Measurements from ENCODE around the gene SUGP2.

SUGP2 gene

DNA sequence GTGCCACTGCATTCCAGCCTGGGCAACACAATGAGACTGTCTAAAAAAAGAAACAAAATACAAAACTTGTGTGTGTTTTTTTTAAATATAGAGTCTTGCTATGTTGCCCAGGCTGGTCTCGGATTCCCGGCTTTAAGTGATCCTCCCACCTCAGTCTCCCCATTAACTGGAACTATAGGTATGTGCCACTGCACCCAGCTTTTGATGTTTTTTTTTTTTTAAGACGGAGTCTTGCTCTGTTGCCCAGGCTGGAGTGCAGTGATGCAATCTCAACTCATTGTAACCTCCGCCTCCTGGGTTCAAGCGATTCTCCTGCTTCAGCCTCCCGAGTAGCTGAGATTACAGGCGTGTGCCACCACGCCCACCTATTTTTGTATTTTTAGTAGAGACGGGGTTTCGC lies 37.0 kb downstream of the SUGP2 start:
- TF ChIP-seq CTCF (IDR thresholded peaks at IDR 0.05; ENCODE audit: borderline replicate concordance, control extremely low read depth, extremely low read depth, insufficient read depth, missing control alignments) = no peak
- no peak for DNase-seq (ENCODE audit: low spot score)
- in situ Hi-C loops (cut with MboI; ENCODE audit: low sequenced_read_pairs, unreplicated experiment) = no loop called here

GRCh38 chr19:18995804-18996241 lies 37.5 kb downstream of the SUGP2 start:
- DNase-seq (ENCODE audit: low spot score) = peak; percentile 66
- no peak for TF ChIP-seq CTCF (IDR thresholded peaks at IDR 0.05; ENCODE audit: borderline replicate concordance, control extremely low read depth, extremely low read depth, insufficient read depth, missing control alignments)
- in situ Hi-C loops (cut with MboI; ENCODE audit: low sequenced_read_pairs, unreplicated experiment) = no loop called here

DNA sequence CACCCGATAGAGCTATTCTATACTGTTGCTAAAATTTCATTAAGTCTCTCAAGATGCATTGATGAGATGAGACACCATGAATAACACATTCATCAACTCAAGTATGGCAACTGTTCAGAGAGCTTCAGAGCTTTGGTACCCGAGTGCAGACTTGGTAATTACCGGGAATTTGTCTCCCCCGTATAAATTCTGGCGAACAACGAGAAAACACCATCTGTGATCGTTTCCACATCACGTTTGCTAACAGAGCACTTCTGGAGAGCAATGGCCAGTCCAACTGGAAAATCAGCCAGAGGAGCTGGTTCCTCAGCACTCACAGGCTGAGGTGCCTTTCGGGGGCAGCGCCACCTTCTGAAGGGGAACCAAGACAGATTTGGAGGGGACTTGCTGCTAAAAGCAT lies 40.2 kb downstream of the SUGP2 start:
- no peak for TF ChIP-seq CTCF (IDR thresholded peaks at IDR 0.05; ENCODE audit: borderline replicate concordance, control extremely low read depth, extremely low read depth, insufficient read depth, missing control alignments)
- in situ Hi-C loops (cut with MboI; ENCODE audit: low sequenced_read_pairs, unreplicated experiment) = no loop called here
- DNase-seq (ENCODE audit: low spot score) = no peak

- DNase-seq (ENCODE audit: low spot score) = no peak
- TF ChIP-seq CTCF (IDR thresholded peaks at IDR 0.05; ENCODE audit: borderline replicate concordance, control extremely low read depth, extremely low read depth, insufficient read depth, missing control alignments) = no peak
- in situ Hi-C loops (cut with MboI; ENCODE audit: low sequenced_read_pairs, unreplicated experiment) = no loop called here
Measured at GRCh38 chr19:18992696-18993095, 40.6 kb downstream of the SUGP2 start.

- DNase-seq (ENCODE audit: low spot score) = no peak
- TF ChIP-seq CTCF (IDR thresholded peaks at IDR 0.05; ENCODE audit: borderline replicate concordance, control extremely low read depth, extremely low read depth, insufficient read depth, missing control alignments) = no peak
- in situ Hi-C loops (cut with MboI; ENCODE audit: low sequenced_read_pairs, unreplicated experiment) = no loop called here
Measured at GRCh38 chr19:18991468-18991867, 41.8 kb downstream of the SUGP2 start.

- TF ChIP-seq CTCF (IDR thresholded peaks at IDR 0.05; ENCODE audit: borderline replicate concordance, control extremely low read depth, extremely low read depth, insufficient read depth, missing control alignments) = no peak
- no peak for DNase-seq (ENCODE audit: low spot score)
- in situ Hi-C loops (cut with MboI; ENCODE audit: low sequenced_read_pairs, unreplicated experiment) = no loop called here
Measured at GRCh38 chr19:18991006-18991405, 42.3 kb downstream of the SUGP2 start.

All from GM13976 (cell line).